GM21381 (cell line): Measurements from ENCODE around the gene GORASP1.

ENCODE experiments used
- ATAC-seq: cut with Tn5 transposase; IDR thresholded peaks from one replicate; pipeline ENCODE4 v1.9.1; 2021; ENCODE audit warnings: mild to moderate bottlenecking, moderate library complexity; ENCODE audit not compliant: unreplicated experiment

GORASP1 gene

DNA sequence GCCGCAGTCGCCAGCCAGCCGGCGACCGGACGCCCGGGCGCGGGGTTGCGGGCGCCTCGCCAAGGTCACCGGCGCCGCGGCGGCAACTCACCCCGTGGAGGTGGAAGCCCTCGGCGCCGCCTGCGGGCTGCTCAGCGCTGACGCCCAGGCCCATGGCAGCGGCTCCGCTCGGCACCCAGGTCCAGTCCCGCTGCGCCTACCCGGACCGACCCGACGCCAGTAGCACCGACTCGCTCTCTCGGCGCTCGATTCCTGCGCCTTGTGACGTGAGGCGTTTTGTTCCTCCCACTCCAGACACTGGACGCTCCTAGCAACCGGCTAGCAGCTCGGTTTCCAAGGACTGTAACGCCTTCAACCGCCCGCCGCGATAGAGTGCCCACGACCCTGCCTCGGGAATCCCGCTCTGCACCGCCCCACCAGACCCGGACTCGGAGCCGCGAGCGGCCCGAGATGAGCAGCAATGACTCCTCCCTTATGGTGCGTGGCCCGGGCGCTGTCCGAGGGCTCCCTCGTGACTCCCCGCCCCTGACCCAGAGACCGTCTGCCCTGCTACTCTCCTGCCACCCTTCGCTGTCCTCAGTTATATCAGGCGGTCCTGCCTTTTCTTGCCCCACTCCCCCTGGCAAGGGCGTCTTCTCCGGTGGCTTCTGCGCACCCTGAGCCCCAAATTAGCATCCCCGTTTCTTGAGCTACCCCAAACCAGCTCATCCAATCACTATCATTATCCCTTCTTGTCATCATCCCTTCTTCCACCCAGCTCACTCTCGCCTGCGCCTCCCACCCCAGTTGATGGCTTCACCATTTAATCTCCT lies at the start of gene GORASP1, which contains the start of gene TTC21A:
Gene GORASP1 (minus strand): TSS at position 240 of the 812 bp plus-strand sequence. CDS start 86 bp downstream, at position 154.
Gene TTC21A (plus strand): TSS at position 293 of the 812 bp plus-strand sequence. CDS start 158 bp downstream, at position 451.
- ATAC-seq = peak; percentile 50

DNA sequence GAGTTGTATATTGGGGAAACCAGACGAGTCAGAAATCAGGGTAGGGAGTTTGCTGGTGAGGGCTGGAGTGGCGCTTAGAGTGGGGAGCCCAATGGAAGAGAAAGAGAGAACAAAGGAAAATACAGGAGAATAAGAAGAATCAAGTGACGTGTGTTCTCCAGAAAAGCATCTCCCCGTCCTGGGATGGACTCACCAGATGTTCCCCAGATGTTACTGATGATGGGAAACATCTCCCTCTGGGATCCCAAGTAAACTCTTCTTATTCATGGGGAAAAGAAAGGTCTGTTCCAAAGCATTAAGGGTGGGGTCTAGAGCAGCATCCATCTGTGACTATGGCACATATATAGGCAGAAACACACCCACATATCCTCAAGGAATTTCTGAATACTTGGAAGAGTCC lies 49.0 kb upstream of the GORASP1 start:
- no peak for ATAC-seq

DNA sequence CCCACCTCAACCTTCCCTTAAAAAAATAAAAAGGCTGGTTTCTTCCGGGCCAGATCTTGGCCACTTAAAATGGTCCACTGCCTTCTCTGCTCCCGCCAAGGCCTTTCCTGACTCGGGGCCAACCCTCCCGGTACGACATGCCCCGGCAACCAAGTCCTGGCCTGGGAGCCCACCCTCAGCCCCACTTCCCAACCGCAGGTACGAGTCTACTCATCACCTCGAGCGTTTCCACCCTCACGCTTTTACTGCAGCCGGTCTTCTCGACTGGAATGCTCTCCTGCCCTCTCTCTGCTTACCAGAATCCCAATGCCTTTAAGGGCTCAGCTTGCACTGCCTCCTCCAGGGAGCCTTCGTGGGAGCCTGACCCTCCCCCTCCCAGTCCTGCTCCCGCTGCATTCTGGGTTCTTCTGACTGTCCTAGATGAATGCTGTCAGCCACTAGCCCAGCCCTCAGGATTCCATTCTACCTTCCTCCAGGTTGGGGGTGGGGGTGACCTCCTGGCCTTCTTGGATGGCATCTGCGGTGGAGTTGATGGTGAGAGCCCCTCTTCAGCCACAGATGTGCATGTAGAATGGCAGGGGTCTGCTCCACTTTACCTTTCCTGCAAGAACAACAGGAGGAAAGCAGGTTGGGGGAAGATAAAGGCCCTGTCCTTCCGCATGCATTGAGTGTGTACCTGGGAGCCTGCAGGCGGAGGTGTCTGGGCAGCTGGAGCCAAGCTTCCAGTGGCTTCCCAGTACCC lies 47.0 kb upstream of the GORASP1 start:
- no peak for ATAC-seq

DNA sequence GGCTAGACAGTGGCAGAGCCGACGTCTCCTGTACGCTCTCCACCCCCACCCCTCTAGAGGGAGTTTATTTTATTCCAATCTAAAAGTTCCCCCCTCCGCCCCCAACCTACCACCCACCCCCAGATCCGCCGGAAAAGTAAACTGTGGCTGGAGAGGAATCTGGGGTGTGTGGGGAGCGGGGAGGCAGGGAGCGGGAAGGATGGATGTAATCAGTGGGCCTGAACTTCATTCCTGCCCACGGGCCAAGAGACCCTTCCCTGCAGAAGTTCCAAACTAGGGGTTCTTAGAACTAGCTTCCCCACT lies 46.5 kb upstream of the GORASP1 start:
- ATAC-seq = no peak

DNA sequence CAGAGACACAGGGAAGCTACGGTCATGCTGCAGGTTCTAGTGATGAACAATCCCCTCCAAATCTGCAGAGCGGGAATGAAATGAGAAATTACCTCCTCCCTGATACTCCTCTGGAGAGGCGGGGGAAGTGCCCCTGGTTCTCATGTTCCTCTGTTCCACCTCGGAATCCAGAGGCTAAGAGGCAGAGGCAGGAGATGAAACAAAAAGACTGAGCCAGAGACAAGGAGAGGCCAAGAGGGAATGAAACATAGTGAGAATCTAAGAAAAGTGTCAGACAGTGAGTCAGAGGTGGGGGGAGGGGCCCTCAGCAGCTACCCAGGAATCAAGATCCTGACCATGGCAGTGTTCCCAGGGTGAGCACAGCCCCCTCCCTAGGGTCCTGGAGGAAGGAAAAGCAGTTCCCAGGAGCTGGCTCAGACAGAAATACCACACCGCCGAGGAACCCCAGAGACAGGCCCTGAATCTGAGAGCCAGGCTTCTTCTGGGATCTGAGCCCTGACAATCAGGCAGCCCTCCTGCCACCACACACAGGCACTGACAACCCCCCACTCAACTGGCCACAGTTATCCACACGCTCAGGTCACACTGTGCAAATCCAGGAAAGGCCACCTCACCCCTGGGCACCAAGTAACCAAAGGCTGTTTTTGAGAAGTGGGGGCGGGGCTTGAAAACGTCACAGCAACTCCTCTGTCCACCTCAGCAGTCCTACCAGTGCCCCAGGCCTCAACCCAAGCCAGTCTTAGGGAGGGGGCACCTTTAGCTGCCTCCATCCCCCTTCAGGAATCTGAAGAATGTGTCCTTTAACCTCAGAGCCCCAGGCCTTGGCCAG lies 43.6 kb upstream of the GORASP1 start:
- no peak for ATAC-seq

DNA sequence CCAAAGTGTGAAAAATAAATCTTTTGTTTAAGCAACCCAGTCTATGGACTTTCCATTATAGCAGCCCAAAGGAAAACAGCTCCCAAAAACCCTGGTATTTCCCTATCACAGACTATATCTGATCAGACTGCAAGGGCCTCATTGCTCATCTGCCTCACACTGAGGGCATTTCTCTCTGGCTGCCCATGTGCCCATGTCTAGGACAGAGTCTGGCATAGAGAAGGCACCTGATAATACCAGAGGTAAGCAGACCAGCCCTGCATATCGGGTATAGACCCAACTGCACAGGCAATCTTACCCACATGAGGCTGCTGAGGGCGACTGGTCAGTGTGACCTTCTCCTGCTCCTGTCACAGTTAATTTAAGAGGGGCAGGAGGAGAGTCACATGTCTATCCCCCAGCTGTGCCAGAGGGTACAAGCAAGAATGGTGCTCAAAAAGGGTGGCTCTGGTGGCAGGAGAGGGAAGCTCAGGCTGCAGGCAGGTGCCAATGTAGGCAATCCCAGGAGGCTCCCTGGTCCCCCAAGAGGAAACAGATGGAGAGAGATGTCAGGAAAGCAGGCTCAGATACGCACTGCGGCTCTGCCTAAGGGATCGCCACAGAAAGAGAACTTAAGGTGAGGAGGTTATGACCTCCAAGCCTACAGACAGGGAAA lies 42.8 kb upstream of the GORASP1 start:
- ATAC-seq = no peak

DNA sequence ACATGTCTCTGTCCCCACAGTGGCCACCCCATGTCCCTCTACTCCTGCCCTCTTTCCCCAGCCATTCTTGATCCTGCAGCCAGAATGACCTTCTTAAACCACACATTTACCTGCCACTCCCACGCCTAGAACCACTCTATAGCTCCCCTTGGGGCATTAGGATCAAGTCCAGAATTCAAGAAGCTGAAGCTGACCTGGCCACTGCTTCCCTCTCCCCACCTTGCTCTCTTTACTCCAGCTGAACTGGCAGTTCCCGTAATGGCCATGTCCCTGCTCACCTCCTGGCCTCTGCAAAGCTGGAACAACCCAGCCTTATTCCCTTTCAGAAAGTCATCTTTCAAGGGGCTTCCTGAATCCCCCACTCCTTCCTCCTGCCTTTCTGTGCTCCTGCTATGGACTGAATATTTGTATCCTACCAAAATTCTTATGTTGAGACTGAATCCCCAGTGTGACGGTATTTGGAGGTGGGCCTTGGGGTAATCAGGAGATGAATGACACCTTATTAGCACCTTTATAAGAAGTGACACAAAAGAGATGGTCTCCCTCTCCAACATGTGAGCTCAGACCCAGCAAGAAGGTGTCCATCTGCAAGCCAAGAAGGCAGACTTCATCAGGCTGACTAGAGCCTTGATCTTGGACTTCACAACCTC lies 42.2 kb upstream of the GORASP1 start:
- ATAC-seq = no peak

DNA sequence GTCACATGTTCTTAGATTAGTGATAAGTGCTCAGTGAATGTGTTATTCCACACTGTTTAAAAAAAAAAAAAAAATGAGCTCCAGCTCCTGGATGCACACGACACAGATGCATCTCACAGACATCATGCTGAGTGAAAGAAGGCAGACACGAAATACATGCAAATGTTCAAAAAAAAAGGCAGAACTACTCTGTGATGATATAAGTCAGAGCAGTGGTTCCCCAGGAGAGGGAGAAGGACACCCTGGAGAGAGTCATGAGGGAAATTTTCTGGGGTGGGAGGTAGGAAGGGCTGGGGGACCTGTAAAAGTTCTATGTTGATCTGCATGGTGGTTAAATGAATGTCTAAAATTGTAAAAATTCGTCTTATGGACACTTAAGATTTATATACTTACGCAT lies 41.6 kb upstream of the GORASP1 start:
- ATAC-seq = no peak

DNA sequence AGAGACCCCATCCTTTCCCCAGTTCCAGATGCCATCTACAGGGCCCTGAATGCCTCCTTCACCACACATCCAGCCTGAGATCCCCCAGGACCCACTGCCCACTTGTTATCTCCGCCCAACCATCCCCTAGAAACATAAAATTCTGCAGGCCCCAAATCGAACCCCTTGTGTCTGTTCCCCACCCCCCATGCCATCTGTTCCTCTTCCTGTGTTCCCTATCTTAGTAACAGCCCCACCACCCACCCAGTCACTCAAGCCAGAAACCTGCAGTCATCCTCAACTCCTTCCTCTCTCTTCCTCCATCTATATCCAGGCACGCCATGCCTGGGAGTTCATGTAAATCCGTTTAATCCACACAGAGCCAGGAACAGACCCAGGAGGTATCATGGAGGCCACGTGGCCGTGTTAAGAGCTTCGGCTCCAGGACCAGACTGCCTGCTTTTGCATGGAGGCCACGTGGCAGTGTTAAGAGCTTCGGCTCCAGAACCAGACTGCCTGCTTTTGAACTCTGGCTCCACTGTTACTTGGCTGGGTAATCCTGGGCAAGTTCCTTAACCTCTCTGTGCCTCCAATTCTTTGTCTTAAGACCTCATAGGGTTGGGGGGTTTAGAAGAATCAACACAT lies 41.1 kb upstream of the GORASP1 start:
- ATAC-seq = no peak

DNA sequence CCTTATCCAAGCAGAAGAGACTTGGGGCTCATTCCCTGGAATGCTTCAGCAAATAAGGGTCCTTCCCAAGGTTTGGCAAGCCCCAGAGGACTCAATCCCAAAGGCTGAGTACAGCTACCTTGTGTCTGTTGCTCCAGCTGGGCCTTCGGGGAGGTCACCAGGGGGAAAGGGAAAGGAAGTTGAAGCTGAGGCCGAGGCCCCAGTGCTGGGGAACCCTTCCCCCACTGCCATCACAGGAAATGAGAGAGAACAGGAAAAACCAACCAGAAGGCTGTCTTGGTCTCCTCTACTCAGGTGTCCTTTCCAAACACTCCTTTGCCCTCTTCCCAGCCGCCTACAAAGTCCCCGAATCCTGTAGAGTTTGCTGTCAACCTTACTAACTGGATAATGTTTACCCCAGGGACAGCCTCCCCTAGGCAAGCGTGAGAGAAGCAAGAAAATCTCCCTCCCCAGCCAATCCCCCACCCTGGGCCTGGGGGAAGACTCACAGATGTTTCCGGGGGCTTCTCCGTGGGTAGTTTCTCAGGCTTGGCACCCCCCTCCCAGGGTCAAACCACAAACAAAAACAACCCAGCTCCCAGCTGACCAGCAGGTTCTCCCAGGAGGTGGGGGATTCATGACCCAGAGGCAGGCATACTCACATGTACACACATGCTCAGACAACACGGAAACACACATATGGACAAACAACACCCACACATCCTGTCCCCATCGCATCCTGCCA lies 40.4 kb upstream of the GORASP1 start:
- peak; percentile 24 for ATAC-seq

DNA sequence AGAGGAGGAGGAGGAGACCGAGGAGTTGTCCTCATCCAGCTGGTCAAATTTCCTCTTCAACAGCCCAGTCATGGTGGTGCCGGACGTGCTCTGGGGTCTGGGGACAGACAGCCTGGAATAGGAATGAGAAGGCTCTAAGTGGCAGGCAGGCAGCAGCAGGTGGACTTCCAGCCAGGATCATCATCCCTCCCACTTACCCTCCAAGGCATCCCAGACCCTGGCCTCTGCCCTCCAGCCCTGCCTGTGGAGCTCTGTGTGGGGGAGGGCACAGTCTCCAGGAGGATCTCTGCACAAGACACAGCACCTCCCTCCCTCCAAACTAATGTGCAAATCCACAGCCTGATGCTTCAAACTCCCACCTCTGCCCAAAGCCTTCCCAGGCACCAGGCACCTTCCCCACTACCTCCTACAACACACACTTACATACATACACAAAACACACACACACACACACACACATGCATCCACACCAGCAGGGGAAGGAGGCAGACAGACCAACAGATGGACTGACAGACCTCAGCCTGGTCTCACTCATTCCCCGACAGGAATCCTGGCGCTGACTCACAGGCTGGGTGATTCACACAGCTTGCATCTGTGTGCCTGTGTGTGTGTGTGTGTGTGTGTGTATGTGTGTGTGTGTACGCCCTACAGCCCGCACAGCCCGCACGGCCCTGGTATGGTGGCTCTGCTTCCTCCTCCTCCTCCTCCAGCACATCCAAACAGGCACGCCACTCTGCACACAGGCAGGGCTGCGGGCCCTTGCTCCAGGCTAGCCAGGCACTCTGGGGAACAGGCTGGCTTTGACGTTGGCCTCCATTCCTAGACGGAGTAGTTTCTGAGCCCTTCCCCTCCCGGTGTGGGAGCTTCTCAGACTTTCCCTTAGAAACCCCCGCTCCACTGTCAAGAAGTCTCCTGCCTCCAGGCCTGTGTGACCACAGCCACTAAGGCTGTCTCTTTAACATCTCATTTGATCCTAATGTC lies 39.5 kb upstream of the GORASP1 start:
- ATAC-seq = no peak

DNA sequence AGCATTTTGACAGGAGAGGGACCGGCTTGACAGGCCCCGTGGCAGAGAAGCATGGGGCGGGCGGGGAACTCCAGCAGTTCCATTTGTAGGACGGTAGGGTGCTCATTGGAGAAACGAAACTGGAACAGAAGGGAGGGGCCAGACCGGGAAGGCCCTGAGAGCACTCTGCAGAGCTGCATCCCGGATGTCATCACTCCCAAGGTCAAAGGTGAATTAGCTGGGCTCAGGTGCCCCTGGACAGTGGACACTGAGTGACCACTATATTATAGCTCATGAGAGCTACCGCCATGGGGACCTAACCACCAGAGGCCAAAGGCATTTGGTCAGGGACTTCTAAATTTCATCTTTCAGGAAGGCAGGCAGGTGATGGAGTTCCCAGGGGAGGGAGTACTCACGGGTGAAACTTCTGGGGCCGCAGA lies 38.7 kb upstream of the GORASP1 start:
- no peak for ATAC-seq

DNA sequence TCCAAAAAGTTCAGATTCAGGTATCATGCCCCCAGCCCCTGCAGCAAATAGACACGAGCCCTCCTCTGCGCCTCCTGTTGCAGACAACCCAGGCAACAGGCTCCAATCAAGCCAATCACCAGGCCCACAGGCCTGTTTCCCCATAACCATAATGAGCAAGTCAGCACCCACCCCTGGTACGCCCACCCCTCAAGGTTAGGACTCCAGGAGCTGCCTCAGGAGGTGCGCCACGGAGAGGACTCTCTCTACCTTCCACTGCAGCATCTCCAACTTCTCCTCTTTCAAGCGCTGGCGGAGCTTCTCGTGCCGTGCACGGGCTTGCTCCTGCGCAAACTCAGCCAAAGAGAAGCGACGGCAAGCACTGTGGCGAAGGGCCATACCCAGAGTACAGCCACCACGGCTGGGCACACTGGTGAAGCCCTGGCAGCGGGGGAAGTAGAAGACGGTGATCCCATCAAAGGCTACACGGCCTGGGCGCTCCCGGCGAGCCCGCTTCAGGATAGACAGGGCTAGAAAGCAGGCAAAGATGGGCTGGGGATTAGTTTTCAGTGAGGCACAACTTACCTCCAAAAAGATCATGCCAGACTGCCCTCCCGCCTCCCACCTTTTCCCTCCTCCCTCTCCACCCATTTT lies 37.4 kb upstream of the GORASP1 start:
- no peak for ATAC-seq

DNA sequence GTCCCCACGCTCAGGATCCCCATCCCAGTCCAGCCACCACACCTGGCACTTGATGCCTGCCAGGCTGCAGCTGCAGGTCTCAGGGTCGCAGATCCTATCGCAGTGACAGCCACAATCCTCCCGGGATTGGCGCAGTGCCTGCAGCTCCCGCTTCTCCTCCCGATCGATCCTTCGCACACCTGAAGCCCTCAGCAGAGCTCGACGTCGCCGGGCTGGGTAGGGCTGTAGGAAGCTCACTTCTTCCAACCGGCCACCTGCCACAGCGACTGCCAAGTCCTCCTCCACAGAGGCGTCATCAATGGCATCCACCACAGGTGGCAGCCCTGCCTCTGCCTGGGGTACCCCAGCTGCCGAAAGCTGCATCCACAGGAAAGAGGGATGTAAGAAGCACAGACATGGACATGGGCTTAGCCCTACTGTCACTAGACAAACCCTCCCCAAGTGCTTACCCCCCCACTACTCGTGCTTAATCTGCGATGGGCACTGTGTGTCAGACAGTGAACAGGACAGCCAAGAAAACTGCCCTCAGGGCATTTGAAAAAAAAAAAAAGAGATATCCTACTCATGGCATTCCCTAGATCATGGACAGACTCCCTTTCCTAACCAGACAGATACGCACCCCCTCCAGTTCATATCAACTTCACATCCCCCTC lies 36.8 kb upstream of the GORASP1 start:
- no peak for ATAC-seq

DNA sequence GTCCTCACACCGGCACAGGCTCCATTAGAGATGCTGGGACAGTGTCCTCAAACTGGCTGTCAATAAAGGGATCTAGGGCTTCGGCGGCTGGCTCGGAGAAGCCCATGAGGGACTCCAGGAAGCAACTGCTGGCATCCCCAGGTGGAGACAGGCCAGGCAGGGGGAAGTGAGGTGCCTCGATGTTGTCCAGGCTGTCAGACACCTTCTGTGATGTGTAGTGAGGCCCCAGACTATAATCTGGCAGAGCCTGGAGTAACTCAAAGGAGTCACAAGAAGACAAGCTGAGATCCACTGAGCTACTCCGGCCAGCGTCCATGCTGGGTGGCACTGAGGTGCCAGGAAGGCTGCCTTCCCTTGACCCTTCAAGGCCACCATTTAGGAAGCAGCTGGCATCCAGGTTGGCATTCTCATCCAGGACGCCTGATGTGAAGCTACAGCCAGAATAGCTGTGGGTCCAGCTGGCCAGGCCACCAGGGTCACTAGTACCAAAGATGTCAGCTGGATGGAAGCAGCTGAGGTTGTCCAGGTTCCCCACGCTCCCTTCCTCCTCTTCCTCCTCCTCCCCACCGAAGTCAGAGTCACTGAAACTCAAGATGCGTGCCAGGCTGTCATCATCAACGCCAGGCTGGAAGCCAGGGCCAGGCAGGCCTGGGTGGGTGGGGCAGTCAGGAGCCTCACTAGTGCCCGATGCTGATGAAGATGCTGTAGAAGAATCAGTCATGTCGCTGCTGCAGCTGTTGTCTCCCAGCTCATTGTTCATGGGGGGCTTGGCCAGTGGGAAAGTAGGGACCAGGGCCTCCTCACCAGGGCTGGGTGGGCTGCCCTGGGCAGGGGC lies 35.8 kb upstream of the GORASP1 start:
- no peak for ATAC-seq

DNA sequence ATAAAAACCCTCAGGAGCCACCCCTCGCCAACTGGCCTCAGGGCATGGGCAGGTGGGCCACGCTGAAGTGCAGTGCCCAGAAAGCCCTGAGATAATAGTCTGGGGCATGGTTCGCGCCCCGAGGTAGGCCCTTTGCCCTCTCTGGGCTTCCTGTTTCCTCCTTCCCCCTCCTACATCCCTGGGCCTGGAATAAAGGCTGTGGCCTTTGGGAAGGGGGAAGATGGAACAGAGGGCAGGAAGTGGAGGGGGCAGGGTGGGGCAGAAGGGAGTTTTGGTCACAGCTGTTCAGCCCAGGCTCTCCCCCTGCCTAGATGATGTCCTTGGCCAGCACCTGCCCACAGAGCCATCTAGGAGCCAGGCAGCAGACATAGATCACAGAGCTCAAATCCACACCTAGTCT lies 34.6 kb upstream of the GORASP1 start:
- ATAC-seq = no peak
